GM21381 (cell line): ENCODE measurements around the gene FOXJ3.

Experiments
- ATAC-seq: cut with Tn5 transposase; IDR thresholded peaks from one replicate; pipeline ENCODE4 v1.9.1; 2021; ENCODE audit warnings: mild to moderate bottlenecking, moderate library complexity; ENCODE audit not compliant: unreplicated experiment

Gene FOXJ3

DNA sequence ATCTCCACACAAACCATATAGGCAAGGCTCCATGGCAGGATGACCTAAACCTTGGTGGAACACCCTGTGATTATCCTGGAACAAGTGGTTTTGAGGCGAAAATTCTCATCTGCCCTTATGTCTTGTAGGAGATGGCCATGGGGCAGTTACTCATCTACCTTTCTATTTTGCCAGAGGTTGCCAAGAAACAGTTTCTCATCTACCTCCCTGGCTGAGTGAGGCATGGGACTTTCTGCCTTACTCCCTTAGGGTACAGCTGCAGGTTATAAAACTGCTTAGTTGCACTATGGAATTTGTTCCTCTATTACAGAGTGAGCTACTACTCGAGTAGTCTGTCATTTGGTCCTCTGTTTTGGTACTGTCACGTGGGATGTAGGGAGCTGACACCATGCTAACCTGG is 139.2 kb downstream of the FOXJ3 start:
- no peak for ATAC-seq

- ATAC-seq: no peak
These were observed 142.9 kb downstream of the FOXJ3 start for GRCh38 chr1:42192106-42192505.

DNA sequence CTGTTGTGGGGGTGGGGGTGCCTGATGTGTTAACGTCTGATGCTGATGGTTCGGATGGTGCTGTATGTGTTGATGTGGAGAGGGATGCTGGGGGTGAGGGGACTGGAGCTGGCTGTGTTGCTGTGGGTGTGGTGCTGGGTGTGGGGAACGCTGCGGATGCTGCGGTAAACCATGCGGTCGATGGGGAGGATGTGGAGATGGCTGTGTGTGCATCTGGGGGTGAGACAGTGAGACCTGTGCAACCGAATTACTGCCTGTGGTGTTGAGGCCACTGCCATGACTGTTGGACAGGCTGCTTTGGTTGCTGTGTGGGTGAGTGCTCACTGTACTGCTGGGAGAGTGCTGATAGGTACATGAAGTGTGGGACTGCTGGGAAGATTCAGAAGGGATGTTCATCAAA is 143.7 kb downstream of the FOXJ3 start:
- no peak for ATAC-seq

- ATAC-seq: no peak
These were observed 144.8 kb downstream of the FOXJ3 start for GRCh38 chr1:42189931-42190853.

GRCh38 chr1:42186152-42186551 is 148.9 kb downstream of the FOXJ3 start:
- no peak for ATAC-seq

- ATAC-seq: no peak
These were observed 150.4 kb downstream of the FOXJ3 start for GRCh38 chr1:42184616-42185015.

DNA sequence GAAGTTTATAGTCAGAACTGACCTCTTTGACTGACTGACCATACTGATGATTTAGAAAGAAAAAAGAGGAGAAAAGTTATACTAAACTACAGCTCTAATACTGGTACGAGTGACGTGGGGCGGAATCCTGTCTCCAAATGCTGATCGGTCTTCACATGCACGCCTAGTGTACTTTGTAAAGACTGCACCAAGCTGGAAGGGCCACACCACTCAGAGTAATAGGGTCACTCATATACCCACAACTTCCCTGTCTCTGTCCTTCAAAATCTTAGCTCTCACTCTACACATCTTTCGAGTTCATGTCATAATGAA is 151.1 kb downstream of the FOXJ3 start:
- ATAC-seq: no peak

- no peak for ATAC-seq
These were observed 151.7 kb downstream of the FOXJ3 start for GRCh38 chr1:42183210-42183956.

DNA sequence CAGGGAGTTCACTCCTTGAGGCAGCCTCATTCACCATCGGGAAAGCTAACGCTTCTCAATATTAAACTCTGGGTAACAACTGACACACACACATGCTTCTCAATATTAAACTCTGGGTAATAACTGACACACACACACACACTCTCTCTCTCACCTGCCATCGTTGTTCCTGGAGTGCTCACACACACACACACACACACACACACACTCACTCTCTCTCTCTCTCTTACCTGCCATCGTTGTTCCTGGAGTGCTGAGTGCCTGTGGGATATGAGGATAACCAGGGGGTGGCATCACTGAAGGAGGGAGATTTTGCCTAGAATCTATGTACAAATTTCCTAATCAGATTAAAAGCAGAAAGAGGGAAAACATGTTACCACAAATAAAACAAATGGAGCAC is 153.3 kb downstream of the FOXJ3 start:
- ATAC-seq: no peak

- no peak for ATAC-seq
These were observed 155.1 kb downstream of the FOXJ3 start for GRCh38 chr1:42179900-42180329.

GRCh38 chr1:42179275-42179674 is 155.8 kb downstream of the FOXJ3 start:
- ATAC-seq: no peak

GRCh38 chr1:42178249-42178648 is 156.8 kb downstream of the FOXJ3 start:
- no peak for ATAC-seq

GRCh38 chr1:42177541-42177981 is 157.5 kb downstream of the FOXJ3 start:
- no peak for ATAC-seq

DNA sequence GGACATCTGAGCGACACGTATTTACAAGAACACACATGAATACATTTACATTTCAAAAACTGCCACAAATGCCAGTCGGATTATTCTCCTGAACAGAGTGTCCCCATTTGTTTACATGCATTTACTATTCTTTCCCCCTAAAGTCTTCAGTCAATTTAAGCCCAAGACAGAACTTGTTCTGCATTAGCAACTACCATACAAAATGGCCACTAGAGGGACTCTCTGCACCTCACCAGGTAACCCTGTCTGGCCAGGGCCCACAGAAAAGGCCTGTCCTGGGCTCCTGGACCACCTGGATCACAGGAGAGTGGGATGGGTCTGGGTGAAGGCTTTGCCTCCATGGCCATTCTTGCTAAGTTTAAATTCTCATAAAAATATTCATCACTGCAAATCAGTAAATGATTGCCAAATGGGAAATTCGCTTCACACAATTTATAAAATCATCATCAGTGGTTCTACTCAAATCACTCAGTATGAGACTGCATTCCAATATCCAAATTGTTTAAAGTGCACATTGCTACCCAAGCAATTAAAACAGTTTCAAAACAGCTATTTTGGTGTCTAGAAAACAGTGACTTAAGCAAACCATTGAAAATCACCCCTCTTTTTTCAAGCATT is 158.0 kb downstream of the FOXJ3 start:
- no peak for ATAC-seq

- no peak for ATAC-seq
These were observed 159.6 kb downstream of the FOXJ3 start for GRCh38 chr1:42175314-42176054.

- no peak for ATAC-seq
These were observed 160.9 kb downstream of the FOXJ3 start for GRCh38 chr1:42173961-42174735.

- ATAC-seq: no peak
These were observed 161.7 kb downstream of the FOXJ3 start for GRCh38 chr1:42173155-42173933.

- ATAC-seq: no peak
These were observed 162.5 kb downstream of the FOXJ3 start for GRCh38 chr1:42172381-42173133.
